K562 treated with DMSO at 1 percent for 12 hours (cell line): ENCODE results near the gene SLC30A4. TPM values are rescaled to one million over a fixed set of nuclear protein-coding genes. Genes with fewer than 3 reads are reported as not detected.

ENCODE experiments used
- total RNA-seq: library from RNA; unstranded; fragments of 300-600 nt; gene quantifications from 2 replicates; pipeline ENCODE4 v1.2.3, GENCODE V29; 2022; ENCODE audit not compliant: insufficient read depth

The SLC30A4 gene, protein sequence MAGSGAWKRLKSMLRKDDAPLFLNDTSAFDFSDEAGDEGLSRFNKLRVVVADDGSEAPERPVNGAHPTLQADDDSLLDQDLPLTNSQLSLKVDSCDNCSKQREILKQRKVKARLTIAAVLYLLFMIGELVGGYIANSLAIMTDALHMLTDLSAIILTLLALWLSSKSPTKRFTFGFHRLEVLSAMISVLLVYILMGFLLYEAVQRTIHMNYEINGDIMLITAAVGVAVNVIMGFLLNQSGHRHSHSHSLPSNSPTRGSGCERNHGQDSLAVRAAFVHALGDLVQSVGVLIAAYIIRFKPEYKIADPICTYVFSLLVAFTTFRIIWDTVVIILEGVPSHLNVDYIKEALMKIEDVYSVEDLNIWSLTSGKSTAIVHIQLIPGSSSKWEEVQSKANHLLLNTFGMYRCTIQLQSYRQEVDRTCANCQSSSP
- total RNA-seq, result 0.77 and 1.4 TPM in 2 replicates

DNA sequence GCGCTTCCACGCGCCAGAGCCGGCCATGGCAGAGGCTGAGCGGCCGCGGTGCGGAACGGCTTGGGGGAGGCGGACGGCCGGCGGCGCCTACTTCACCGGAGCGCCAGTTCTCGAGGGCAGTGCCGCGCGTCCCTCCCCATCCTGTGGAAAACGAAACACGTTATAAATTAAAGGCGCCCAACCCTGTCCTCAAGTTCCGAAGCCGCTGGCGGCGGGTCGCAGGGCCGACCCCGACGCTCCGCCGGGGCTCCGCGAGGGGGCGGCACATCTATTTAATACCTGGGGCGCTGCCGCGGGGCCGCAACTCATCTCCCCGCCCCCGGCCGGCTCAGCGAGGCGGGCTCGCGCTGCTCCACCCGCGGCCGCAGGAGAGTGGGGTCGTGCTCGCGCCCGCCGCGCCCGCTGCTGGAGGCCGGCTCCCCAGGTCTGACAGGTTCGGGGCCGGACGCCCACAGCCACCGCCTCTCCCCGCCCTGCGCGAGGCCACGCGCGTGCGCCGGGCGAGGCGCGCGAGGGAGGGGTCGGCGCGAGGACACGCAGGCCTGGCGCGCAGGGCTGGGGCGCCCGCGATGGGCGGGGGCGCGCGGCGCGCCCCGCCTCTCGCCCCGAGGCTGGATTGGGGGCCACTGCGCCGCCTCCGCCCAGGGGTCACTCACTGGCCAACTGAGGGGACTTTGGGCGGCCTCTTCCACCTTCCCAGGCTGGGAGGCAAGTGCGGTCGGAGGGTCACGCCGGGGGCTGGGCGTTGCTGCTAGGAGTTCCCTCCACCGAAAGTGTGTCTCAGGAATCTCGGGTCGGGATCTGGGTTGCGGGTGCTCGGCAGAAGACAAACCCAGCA lies at the start of gene SLC30A4:
TSS of gene SLC30A4 (minus strand) at position 428 of the 838 bp plus-strand sequence. CDS start at position 27, 401 bp downstream.

Other genes with a start within 250 kb of the SLC30A4 start
- gene GATM, start 144.2 kb downstream of the SLC30A4 start, total RNA-seq, result 0.80 and 2.1 TPM in 2 replicates
- 14.9 and 39.9 TPM in 2 replicates for gene BLOC1S6, start 64.6 kb upstream of the SLC30A4 start, total RNA-seq
- gene SQOR, start 112.3 kb upstream of the SLC30A4 start, total RNA-seq, result 4.7 and 5.2 TPM in 2 replicates